Activated CD4-positive, CD25-positive, alpha-beta regulatory T cell (primary cell): ENCODE data around the gene PCNX1.

Source experiments
- DNase-seq, 4 experiments: peaks; one replicate each; lab custom pipeline; 2025; lab: John Stamatoyannopoulos, UW

The PCNX1 gene

GRCh38 chr14:71076462-71077092 is 169.3 kb downstream of the PCNX1 start:
- no peak for DNase-seq

DNA sequence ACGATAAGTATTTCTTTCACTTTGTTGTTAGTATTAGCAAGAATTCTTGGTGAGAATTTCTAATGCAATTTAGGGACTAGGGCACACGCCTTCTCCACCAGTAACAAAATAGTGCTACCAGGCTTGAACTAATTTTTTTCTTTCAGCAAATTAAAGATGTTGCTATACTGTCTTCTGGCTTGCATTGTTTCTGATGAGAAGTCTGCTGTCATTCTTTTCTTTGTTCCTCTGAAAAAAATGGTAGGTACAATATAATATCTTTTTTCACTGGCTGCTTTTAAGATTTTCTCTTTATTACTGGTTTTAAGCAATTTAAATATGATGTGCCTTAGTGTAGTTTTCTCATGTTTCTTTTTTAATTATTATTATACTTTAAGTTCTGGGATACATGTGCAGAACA is 171.2 kb downstream of the PCNX1 start:
- DNase-seq = no peak

GRCh38 chr14:71086567-71086966 is 179.3 kb downstream of the PCNX1 start:
- DNase-seq = no peak

- no peak for DNase-seq
Observed at GRCh38 chr14:71089971-71090370, 182.7 kb downstream of the PCNX1 start.

- DNase-seq = no peak
Observed at GRCh38 chr14:71094722-71095121, 187.5 kb downstream of the PCNX1 start.

- DNase-seq = no peak
Observed at GRCh38 chr14:71096947-71097346, 189.7 kb downstream of the PCNX1 start.

DNA sequence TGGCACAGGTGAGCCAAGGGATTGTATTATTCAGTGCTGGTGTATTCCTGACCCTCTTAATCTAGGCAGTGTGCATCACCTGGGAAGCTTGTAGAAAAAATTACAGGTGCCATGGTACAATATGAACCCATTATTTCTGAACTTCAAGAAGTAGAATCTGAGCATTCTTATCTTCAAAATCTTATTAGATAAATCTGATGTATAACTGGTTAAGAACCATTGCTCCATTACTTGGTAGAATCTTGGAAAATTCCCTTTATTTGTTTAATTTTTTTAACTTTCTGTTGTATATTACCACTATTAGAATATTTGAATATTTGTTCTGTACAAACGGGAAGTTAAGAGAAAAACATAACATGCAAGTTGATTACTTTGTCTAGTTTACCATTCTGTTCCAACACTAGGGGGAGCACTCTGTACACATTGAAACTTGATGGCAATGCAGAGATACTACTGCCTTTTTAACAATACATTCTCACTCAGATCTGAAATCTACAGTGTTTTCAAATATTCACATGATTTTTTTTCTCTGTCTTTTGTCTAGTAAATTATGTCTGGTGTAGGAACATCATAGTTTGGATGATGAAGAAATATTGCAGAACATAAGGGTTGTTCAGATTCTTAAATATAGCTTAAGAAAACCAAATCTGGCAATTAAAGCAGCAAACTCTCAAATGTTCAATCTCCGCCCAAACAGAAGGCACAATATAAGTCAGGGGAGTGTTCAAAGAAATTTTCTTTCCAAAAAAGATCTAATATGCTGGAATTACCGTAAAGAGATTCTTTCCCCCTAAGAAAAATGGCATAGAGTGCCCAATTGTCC is 196.6 kb downstream of the PCNX1 start:
- no peak for DNase-seq

DNA sequence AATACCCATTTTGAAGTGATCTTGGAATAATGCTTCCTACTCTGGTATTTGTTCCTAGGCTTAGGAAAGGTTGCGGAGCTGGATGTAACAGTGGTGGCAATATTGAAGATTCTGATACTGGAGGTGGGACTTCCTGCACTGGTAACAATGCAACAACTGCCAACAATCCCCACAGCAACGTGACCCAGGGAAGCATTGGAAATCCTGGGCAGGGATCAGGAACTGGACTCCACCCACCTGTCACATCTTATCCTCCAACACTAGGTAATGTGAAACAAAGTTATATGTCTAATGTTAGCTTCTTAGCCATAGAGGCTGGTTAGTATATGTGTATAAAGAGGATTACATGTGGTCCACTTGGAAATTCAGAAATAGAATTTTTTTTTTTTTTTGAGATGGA is 197.9 kb downstream of the PCNX1 start:
- DNase-seq = no peak

DNA sequence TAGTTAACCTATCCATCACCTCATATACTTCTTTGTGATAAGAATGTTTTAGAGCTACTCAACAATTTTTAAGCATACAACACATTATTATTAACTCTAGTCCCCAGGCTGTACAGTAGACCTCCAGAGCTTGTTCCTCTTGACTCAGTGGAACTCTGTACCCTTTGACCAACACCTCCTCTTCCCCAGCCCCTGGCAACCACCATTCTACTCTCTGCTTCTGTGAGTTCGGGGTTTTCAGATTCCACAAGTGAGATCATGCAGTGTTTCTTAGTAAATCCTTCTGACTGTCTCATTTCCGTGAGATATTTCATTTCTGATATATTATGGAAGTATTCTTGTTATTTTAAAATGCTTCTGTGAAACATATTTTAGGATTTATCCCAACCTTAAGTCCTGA is 200.7 kb downstream of the PCNX1 start:
- DNase-seq = no peak

DNA sequence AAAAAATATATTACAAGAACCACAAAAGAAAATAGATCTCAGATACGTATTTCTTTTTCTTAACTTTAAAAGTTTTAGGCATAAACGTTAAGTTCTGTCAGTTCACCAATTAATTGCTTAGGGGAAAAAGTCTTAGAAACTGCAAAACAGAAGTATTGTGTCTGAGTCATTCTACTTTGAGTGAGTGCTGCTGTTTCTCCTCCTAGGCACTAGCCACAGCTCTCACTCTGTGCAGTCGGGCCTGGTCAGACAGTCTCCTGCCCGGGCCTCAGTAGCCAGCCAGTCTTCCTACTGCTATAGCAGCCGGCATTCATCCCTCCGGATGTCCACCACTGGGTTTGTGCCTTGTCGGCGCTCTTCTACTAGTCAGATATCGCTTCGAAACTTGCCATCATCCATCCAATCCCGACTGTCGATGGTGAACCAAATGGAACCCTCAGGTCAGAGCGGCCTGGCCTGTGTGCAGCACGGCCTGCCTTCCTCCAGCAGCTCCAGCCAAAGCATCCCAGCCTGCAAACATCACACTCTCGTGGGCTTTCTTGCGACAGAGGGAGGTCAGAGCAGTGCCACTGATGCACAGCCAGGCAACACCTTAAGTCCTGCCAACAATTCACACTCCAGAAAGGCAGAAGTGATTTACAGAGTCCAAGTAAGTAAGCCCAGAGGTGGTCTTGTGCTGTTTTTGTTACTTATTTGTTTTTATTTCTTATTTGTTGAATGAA is 201.3 kb downstream of the PCNX1 start:
- DNase-seq = no peak

DNA sequence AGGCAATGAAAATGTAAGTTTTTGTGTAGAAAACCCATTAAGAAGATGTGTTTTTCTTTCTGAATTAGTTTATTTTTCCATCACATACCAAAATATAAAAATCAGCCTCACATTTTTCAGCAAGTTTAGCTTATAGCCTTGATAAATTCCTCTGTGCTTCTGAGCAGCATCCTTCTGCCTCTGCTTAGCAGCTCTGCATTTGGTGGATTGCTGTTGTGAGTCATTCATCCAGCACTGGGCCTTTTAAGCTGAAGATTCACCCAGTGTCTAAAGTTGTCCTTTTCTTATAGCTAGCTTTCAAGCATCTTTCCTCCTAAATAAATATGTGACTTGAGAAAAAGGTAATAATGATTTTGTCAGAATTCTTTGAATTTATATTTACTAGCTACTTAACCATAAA is 206.1 kb downstream of the PCNX1 start:
- DNase-seq = no peak

DNA sequence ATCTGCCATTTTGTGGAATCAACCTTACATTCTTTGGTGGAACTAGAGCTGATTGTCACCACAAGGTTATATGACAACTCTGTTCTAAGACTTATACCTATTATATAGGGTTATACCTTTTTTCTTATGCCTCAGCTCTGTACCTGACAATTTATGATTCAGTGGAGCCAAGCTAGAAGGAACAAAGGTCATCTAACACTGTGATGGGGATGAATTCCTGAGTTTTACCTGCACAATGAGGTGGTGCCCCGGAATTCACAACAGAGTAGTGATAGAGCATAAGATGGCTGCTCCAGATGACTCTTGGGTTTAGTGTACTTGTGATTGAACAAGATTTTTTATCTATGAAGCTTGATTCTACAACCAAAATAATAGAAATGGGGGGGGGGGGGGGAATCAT is 207.3 kb downstream of the PCNX1 start:
- no peak for DNase-seq

- no peak for DNase-seq
Observed at GRCh38 chr14:71115306-71115705, 208.0 kb downstream of the PCNX1 start.

DNA sequence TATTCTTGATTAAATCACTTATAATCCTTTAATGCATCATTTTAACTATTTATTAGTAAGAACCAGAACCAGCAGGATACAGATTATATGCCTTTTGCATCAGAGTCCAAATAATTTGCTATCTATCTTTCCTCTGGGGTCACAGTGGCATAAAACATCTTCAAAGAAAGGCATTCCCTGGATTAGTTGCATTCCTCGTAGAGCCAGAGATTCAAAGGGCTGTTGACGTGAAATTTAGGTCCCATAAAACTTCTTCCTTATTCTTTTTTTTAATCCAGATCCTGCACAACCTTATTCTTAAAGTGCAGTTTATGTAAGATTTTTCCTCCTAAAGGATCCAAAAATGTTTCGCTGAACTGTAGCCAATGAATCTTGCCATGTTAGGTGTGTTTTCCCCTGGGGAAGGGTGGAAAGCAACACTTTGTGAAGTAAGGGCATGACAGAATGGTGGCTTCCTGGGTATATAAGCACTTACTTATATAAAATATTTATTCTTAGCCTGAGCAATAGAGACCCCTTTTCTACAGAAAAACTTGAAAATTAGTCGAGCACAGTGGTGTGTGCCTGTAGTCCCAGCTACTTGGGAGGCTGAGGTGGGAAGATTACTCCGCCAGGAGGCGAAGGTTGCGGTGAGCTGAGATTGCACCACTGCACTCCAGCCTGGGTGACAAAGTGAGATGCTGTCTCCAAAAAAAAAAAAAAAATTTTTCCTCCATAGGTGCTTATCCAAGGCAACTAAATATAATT is 208.7 kb downstream of the PCNX1 start:
- no peak for DNase-seq

- DNase-seq = no peak
Observed at GRCh38 chr14:71116568-71117122, 209.4 kb downstream of the PCNX1 start.

DNA sequence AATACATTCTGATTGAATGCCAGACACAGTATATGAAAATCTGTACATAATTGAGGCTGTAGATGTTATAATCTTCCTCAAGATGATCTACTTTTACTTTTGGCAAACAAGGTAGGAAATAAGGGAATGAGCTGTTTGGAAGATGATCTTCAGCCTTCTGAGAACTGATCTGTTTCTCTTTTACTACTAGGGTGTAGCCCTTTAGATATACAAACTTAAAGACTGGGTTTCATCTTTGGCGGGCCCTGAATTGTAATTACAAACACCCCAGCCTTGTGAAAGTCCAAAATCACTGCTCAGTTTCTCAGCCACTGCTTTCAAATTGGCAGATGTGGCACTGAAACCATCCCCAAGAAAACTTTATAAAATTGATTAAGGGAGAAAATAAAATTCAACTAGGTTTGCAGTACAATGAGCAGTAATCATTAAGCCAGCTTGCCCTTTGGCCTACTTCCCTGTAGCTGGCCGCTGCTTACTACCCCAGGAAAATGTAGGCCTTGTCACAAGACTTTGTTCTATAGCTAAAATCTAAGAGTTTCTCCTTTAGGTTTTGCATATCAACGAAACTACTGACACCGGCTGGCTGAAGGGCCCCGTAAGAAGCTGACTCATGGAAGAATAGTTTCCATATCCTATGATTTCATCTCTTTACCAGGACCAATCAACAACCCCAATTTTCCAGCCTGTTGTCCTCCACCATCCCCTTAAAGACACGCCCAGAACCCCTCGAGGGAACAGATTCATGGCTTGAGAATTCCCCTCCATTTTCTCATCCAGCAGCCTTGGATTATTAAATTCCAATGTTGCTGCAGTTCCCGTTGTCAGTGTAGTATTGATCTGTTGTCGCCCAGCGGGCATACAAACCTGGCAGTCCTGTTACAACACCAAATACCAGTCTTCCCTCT is 210.8 kb downstream of the PCNX1 start:
- DNase-seq = no peak

GRCh38 chr14:71119075-71119474 is 211.8 kb downstream of the PCNX1 start:
- no peak for DNase-seq

GRCh38 chr14:71119832-71120231 is 212.6 kb downstream of the PCNX1 start:
- no peak for DNase-seq

DNA sequence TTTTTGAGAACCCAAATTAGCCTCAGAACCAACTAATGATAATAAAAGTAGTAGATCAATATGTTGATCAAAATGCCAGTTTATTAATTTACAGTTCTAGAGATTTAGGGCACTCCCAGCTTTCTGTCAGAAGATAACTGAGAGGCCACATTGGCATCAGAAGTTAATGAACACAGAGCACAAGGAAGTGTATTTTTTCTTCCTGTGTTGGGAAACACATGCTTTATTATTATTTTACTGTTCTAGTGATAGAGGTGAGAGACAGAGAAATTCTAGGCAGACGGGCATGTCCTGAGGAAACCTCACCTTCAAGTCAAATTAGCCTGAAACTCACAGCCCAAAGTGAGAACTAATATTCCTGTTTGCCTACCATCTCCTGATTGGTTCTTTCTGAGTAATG is 213.7 kb downstream of the PCNX1 start:
- DNase-seq = no peak

DNA sequence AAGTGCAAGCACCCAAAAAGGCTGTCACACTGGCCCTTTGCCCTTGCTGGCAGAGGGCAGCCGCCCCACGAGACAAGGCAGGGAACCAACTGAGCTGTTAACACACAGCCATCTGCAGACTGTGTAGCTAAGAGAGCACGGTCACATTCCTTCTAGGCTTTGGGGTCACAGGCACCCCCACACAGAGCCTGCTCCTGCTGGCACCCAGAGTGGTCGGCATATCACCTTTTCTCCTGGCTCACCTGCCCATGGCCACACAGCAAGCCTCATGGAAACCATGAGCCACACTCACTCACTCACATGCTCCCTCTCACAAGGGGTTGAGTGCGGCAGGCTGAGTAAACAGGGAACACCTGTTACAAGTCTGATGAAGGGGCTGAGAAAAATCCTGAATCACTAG is 214.5 kb downstream of the PCNX1 start:
- DNase-seq = no peak
